ENCODE results near the gene ACR. TPM values are rescaled to one million over a fixed set of nuclear protein-coding genes. Genes with fewer than 3 reads are reported as not detected.

ACR gene
- total RNA-seq, 1 donor from 2014 or later, result not detected

DNA sequence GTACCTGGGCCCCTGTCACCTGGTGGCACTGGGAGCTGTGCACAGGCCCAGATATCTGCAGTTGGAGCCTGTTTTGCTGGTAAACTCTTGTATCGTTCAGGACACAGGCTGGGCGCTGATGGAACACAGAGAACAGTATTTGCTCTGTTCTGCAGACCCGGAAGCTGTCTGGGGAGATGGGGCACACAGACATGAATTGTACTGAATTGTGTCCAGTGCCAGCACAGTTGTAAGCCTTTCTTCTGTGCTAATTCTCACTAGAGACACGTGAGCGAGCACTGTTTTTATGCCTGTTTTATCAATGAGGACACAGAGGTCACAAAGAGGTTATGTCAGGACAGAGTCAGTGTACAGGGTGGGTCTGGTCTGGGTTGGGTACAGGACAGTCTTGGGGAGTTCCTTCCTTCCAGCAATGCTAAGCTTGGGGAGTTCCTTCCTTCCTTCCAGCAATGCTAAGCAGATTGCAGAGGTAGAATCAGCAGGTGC lies 24.4 kb upstream of the ACR start:
- Mint-ChIP-seq H3K9me3 (no peaks in the 10 kb centered on the region), H3K4me3 (peak overlapping the region; percentile 38), H3K27ac (peak overlapping the region; percentile 57), H3K4me1 (peaks cover 4% of the 10 kb centered on the region), H3K36me3 (peaks cover 28% of the 10 kb centered on the region), H3K27me3 (ENCODE audit: insufficient read depth, low read depth) (peaks cover 7% of the 10 kb centered on the region)
- no peak overlapping the region for H3K27ac ChIP-seq
- TF ChIP-seq CTCF (IDR thresholded peaks at IDR 0.05), result no peak
- no peak for TF ChIP-seq EZH2phosphoT487 (IDR thresholded peaks at IDR 0.05)
- no peak for TF ChIP-seq EZH2 (IDR thresholded peaks at IDR 0.05)
- no peak overlapping the region for H3K4me2 ChIP-seq
- no peaks in the 10 kb centered on the region for H3K4me1 ChIP-seq
- DNase-seq (ENCODE audit: low spot score), result no peak
- peaks cover 8% of the 10 kb centered on the region for H4K20me1 ChIP-seq (ENCODE audit: low read depth)
- no peaks in the 10 kb centered on the region for H3F3A ChIP-seq (ENCODE audit: low read depth)
- H3K36me3 ChIP-seq, result no peaks in the 10 kb centered on the region
- H3K27me3 ChIP-seq, result peaks cover 13% of the 10 kb centered on the region
- H3K4me3 ChIP-seq, result no peak overlapping the region
- H3K9ac ChIP-seq, result no peak overlapping the region
- no peaks in the 10 kb centered on the region for H3K79me2 ChIP-seq (ENCODE audit: low read depth)
- H3K9me3 ChIP-seq (ENCODE audit: low read depth), result no peaks in the 10 kb centered on the region
- no peak overlapping the region for H2AFZ ChIP-seq (replicated peaks)

DNA sequence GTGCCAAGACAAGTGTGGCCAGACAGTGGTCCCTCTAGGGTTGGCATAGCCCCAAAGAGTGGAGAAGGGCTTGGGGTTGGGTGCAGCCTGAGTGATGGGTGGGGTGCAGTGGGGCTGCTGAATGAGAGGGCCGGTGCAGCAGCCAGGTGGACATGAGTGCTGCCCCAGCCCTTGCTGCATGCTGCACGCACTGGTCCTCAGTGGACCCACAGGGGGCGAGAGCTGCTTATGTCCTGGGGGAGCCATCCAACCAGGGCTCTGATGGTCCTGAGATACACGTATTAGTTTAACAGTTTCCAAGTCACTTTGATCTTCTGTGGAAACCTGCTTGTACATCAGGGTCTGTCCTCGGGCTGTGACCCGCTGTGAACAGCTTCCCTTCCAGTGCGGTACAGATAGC lies 23.9 kb upstream of the ACR start:
- peaks cover 3% of the 10 kb centered on the region for H3K4me1 Mint-ChIP-seq
- H3K9me3 ChIP-seq (ENCODE audit: low read depth), result no peaks in the 10 kb centered on the region
- no peak for TF ChIP-seq EZH2phosphoT487 (IDR thresholded peaks at IDR 0.05)
- no peak for TF ChIP-seq EZH2 (IDR thresholded peaks at IDR 0.05)
- no peak for TF ChIP-seq CTCF (IDR thresholded peaks at IDR 0.05)
- no peaks in the 10 kb centered on the region for H3K79me2 ChIP-seq (ENCODE audit: low read depth)
- H3K27ac Mint-ChIP-seq, result peak overlapping the region; percentile 57
- no peak overlapping the region for H3K4me2 ChIP-seq
- H3K27ac ChIP-seq, result no peak overlapping the region
- no peak overlapping the region for H3K4me3 ChIP-seq
- no peaks in the 10 kb centered on the region for H3K36me3 ChIP-seq
- no peak for DNase-seq (ENCODE audit: low spot score)
- H3K4me3 Mint-ChIP-seq, result peak overlapping the region; percentile 38
- H3K4me1 ChIP-seq, result no peaks in the 10 kb centered on the region
- peaks cover 26% of the 10 kb centered on the region for H3K36me3 Mint-ChIP-seq
- H3K27me3 Mint-ChIP-seq (ENCODE audit: insufficient read depth, low read depth), result peaks cover 10% of the 10 kb centered on the region
- peaks cover 18% of the 10 kb centered on the region for H3K27me3 ChIP-seq
- no peak overlapping the region for H3K9ac ChIP-seq
- peaks cover 11% of the 10 kb centered on the region for H4K20me1 ChIP-seq (ENCODE audit: low read depth)
- no peaks in the 10 kb centered on the region for H3F3A ChIP-seq (ENCODE audit: low read depth)
- no peaks in the 10 kb centered on the region for H3K9me3 Mint-ChIP-seq
- no peak overlapping the region for H2AFZ ChIP-seq (replicated peaks)

GRCh38 chr22:50714631-50715179 lies 23.3 kb upstream of the ACR start:
- H3K36me3 Mint-ChIP-seq, result peaks cover 32% of the 10 kb centered on the region
- H3K36me3 ChIP-seq, result no peaks in the 10 kb centered on the region

More at GRCh38 chr22:50714631-50715179, 23.3 kb upstream of the ACR start:
- H3K9me3 ChIP-seq (ENCODE audit: low read depth), result no peaks in the 10 kb centered on the region
- no peaks in the 10 kb centered on the region for H3K9me3 Mint-ChIP-seq
- H3K4me1 Mint-ChIP-seq, result peaks cover 8% of the 10 kb centered on the region
- H4K20me1 ChIP-seq (ENCODE audit: low read depth), result peaks cover 17% of the 10 kb centered on the region
- no peaks in the 10 kb centered on the region for H3F3A ChIP-seq (ENCODE audit: low read depth)
- no peak overlapping the region for H3K9ac ChIP-seq
- peaks cover 2% of the 10 kb centered on the region for H3K4me1 ChIP-seq
- H3K27ac Mint-ChIP-seq, result no peak overlapping the region
- no peaks in the 10 kb centered on the region for H3K79me2 ChIP-seq (ENCODE audit: low read depth)
- no peak for DNase-seq (ENCODE audit: low spot score)
- peaks cover 24% of the 10 kb centered on the region for H3K27me3 ChIP-seq
- H2AFZ ChIP-seq (replicated peaks), result no peak overlapping the region
- TF ChIP-seq EZH2phosphoT487 (IDR thresholded peaks at IDR 0.05) (no peak), EZH2 (IDR thresholded peaks at IDR 0.05) (no peak), CTCF (IDR thresholded peaks at IDR 0.05) (no peak)
- H3K27ac ChIP-seq, result no peak overlapping the region
- no peak overlapping the region for H3K4me3 Mint-ChIP-seq
- peaks cover 16% of the 10 kb centered on the region for H3K27me3 Mint-ChIP-seq (ENCODE audit: insufficient read depth, low read depth)
- no peak overlapping the region for H3K4me3 ChIP-seq
- H3K4me2 ChIP-seq, result no peak overlapping the region
